HG02981 (cell line): ENCODE results near the gene C1orf210.

Experiments
- ATAC-seq: cut with Tn5 transposase; IDR thresholded peaks from one replicate; pipeline ENCODE4 v1.9.1; 2021; ENCODE audit warnings: mild to moderate bottlenecking, moderate library complexity; ENCODE audit not compliant: unreplicated experiment

C1orf210 gene

GRCh38 chr1:43285269-43285990 is at the start of gene C1orf210:
TSS of gene C1orf210 (minus strand) at chr1:43285581. CDS start at chr1:43283270, 2,311 bp downstream.
- no peak for ATAC-seq

- ATAC-seq = no peak
Measured at GRCh38 chr1:43334453-43335205, 49.2 kb upstream of the C1orf210 start.

- ATAC-seq = no peak
Measured at GRCh38 chr1:43331688-43332087, 46.3 kb upstream of the C1orf210 start.

- no peak for ATAC-seq
Measured at GRCh38 chr1:43329995-43330751, 44.8 kb upstream of the C1orf210 start.

- ATAC-seq = no peak
Measured at GRCh38 chr1:43327549-43328292, 42.3 kb upstream of the C1orf210 start.

- no peak for ATAC-seq
Measured at GRCh38 chr1:43325381-43325780, 40.0 kb upstream of the C1orf210 start.

GRCh38 chr1:43324810-43325209 is 39.4 kb upstream of the C1orf210 start:
- ATAC-seq = no peak

GRCh38 chr1:43322506-43322905 is 37.1 kb upstream of the C1orf210 start:
- ATAC-seq = no peak

- no peak for ATAC-seq
Measured at GRCh38 chr1:43321331-43321891, 36.0 kb upstream of the C1orf210 start.

GRCh38 chr1:43319766-43320165 is 34.4 kb upstream of the C1orf210 start:
- ATAC-seq = no peak

GRCh38 chr1:43319288-43319687 is 33.9 kb upstream of the C1orf210 start:
- no peak for ATAC-seq

GRCh38 chr1:43318831-43319230 is 33.5 kb upstream of the C1orf210 start:
- ATAC-seq = no peak

GRCh38 chr1:43317817-43318471 is 32.6 kb upstream of the C1orf210 start:
- ATAC-seq = no peak

- ATAC-seq = no peak
Measured at GRCh38 chr1:43316738-43317520, 31.5 kb upstream of the C1orf210 start.

GRCh38 chr1:43315963-43316737 is 30.8 kb upstream of the C1orf210 start:
- no peak for ATAC-seq

- no peak for ATAC-seq
Measured at GRCh38 chr1:43315481-43315880, 30.1 kb upstream of the C1orf210 start.

GRCh38 chr1:43314233-43314632 is 28.9 kb upstream of the C1orf210 start:
- no peak for ATAC-seq

GRCh38 chr1:43313771-43314170 is 28.4 kb upstream of the C1orf210 start:
- ATAC-seq = no peak
